Muscle layer of colon (tissue), 2 donors: ENCODE measurements around the gene PSMB11.

ENCODE experiments used
- H3K27ac ChIP-seq: one replicate; pipeline ENCODE4 v1.7.0; 2013; ENCODE audit warnings: low read depth, mild to moderate bottlenecking, low read length, moderate library complexity
- H3K27me3 ChIP-seq, 2 donors: one replicate each; pipeline ENCODE4 v1.7.0; 2013; ENCODE audit warnings: low read length in 2 of 2, mild to moderate bottlenecking in 2 of 2; ENCODE audit not compliant: insufficient read depth in 2 of 2, control insufficient read depth in 1 of 2
- H3K36me3 ChIP-seq: one replicate; pipeline ENCODE4 v1.7.0; 2013; ENCODE audit warnings: mild to moderate bottlenecking, low read length; ENCODE audit not compliant: insufficient read depth
- H3K4me1 ChIP-seq: one replicate; pipeline ENCODE4 v1.7.0; 2013; ENCODE audit warnings: mild to moderate bottlenecking, low read length; ENCODE audit not compliant: insufficient read depth
- H3K4me3 ChIP-seq, 2 donors: one replicate each; pipeline ENCODE4 v1.7.0; 2013; ENCODE audit warnings: low read length in 2 of 2, low read depth in 1 of 2, mild to moderate bottlenecking in 1 of 2, moderate library complexity in 1 of 2
- H3K9ac ChIP-seq: one replicate; pipeline ENCODE4 v1.7.0; 2013; ENCODE audit warnings: low read length
- H3K9me3 ChIP-seq: one replicate; pipeline ENCODE4 v1.7.0; 2013; ENCODE audit warnings: mild to moderate bottlenecking, low read length
- donor health status: abdominal sarcoma.
- donor health status: Adenocarcinoma of cecum.

PSMB11 gene

DNA sequence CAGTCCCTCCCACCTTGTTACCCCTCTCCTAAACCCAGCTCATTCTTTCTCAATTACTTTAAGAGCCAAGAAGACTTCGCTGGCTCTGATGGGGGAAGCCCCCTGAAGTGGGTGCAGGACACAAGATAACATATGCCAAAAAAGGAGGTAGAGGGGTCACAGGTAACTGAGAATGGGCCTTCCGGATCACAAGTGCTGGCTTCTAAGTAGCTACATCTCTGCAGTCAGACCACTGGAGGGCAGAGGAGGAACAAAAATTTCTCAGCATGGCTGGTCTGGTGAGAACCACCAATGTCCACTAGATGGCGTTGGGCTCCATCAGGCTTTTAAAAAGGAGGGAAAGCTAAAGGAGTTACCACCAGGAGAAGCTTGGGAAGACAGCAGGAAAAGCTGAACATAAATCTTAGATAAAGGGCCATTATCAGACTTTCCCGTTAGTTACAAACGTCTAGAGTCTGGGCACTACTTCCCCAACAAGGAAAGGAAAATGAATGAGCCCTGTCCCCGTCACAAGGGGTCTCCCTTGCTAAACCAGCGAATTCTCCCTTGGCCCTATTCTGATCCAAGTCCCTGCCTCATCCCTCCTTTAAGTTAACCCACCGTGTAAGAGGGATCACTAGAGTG is 26.9 kb downstream of the PSMB11 start:
- peaks cover 18% of the 10 kb centered on the region for H3K4me1 ChIP-seq
- H3K27me3 ChIP-seq = no peaks in the 10 kb centered on the region
- H3K9ac ChIP-seq = no peak overlapping the region
- no peaks in the 10 kb centered on the region for H3K9me3 ChIP-seq
- peak overlapping the region; percentile 2 for H3K27ac ChIP-seq
- H3K4me3 ChIP-seq = no peak overlapping the region
- H3K36me3 ChIP-seq = peaks cover 53% of the 10 kb centered on the region

DNA sequence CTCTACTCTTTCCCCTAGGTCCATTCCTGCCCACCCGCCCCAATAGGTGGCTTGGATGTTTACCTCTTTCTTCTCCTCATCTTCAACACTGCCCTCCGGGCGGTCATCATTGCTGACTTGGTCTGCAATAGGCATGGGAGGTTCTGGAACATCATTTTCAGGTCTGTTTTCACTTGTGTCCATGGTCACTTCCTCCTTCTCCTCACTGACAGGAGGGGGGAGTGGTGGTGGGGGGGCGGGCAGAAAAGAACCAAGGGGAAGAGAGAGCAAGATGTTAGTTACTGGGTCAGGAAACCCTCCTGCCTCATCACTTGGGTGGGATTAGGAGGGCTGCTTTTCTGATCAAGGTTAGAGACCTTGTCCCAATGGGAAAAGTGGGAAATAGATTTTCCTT is 27.4 kb downstream of the PSMB11 start:
- Histone ChIP-seq H3K9me3 (no peaks in the 10 kb centered on the region), H3K27me3 (no peaks in the 10 kb centered on the region), H3K36me3 (peaks cover 53% of the 10 kb centered on the region), H3K4me1 (peaks cover 18% of the 10 kb centered on the region), H3K9ac (no peak overlapping the region), H3K4me3 (no peak overlapping the region), H3K27ac (peak overlapping the region; percentile 2)

DNA sequence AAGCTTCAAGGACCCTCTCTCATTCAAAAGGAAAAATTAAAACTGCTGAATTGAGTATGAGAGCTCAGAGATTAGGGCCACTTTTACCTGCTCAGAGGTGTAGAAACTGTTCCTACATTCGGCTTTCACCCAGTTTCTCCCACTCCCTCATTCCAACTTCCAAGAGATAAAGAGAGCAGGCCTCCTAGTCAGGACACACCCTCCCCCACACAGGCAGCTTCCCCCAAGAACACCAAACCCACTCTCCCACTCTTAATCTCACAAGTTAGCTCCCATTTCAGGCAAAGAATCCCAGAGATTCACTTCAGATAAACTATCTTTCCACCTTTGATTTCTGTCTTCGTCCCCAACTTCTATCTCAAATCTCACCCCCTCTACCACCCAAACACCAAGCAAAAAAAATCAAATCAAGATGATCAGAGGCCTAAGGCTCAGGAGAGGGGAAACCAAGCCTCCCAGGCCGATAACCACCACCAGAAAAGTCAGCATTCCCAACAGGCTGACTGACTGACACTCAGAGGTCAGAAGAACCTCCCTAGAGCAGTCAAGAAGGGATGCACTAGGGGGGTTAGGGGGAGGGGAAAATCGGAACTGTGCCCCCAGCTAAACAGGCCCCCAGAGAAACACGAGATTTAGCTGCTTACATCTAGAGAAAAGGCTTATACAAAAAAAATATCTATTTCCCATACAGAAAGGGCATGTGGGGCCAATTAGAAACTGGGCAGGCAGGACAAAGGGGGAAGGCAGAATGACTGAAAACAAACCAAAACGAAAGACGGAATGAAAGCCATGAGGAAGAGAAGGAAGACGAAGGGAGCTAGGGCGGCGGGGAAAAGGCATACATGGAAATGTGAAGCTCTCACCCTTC is 28.5 kb downstream of the PSMB11 start:
- Histone ChIP-seq H3K27me3 (no peaks in the 10 kb centered on the region), H3K4me1 (peaks cover 18% of the 10 kb centered on the region), H3K9ac (peak overlapping the region; percentile 80), H3K27ac (peak overlapping the region; percentile 90), H3K9me3 (no peaks in the 10 kb centered on the region), H3K36me3 (peaks cover 54% of the 10 kb centered on the region), H3K4me3 (peak overlapping the region; percentile 50 to 73)

DNA sequence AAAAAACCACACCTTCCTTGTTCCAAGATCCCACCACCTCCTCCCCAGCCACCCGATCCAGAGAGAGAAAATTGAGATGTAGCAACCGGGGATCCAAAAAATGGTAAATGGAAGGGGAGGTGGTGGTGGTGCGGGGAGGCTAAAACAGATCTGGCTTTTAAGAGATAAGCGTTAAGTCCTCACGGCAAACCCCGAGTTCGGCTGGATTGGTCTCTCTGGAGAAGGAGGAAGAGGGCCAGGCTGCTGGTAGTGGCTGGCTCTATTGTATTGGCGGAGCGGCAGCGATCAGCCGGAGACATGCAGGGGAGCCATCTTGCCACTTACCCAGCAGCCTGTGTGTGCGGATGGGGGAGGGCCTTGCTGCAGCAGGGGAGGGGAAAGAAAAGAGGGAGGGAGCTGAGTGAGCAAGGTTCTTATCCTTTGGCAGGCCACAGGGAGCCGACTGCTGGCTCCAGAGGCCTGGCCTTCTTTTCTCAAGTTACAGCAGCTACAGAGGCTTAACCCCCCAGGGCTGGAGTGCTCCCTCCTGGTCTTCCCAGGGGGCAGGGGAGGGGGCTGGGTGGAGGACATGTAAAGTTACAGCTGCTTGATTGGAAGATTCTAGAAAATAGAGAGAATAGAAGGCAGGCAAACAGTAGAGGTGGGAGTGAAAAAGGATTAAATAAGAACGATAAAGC is 29.4 kb downstream of the PSMB11 start:
- H3K9me3 ChIP-seq = no peaks in the 10 kb centered on the region
- H3K36me3 ChIP-seq = peaks cover 54% of the 10 kb centered on the region
- H3K4me3 ChIP-seq = peak overlapping the region; percentile 50 to 73
- peak overlapping the region; percentile 90 for H3K27ac ChIP-seq
- no peaks in the 10 kb centered on the region for H3K27me3 ChIP-seq
- peak overlapping the region; percentile 80 for H3K9ac ChIP-seq
- H3K4me1 ChIP-seq = peaks cover 18% of the 10 kb centered on the region

DNA sequence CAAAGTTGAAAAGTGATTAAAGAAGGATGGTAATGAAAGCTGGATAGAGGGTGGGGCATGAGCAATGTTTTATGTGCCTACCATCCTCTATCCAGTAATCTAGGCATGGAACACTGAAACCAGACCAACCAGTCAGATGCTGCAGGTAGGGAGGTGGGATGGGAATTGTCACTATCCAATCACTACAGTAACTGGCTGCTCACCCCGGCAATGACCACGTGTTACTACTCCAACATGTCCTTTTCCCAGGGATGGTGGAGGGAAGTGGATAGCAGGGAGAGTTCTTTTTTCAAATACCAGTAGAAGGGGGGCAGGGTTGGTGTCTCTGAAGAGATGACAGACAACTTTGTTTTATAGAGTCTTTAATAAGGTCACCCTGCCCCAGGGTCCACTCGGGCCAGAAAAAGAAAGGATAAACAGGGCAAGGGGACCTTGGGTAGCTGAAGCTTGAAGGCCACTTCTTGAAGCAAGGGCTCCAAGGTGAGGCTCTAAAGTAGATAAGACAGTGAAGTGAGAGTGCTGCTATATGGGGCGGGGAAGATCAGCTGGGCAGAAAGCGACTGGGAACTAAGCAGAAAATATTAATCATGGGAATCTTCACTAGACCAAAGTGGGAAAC is 30.0 kb downstream of the PSMB11 start:
- Histone ChIP-seq H3K27me3 (no peaks in the 10 kb centered on the region), H3K36me3 (peaks cover 56% of the 10 kb centered on the region), H3K27ac (peak overlapping the region; percentile 90), H3K4me3 (peak overlapping the region; percentile 50 to 73), H3K9ac (peak overlapping the region; percentile 80), H3K4me1 (peaks cover 18% of the 10 kb centered on the region), H3K9me3 (no peaks in the 10 kb centered on the region)

DNA sequence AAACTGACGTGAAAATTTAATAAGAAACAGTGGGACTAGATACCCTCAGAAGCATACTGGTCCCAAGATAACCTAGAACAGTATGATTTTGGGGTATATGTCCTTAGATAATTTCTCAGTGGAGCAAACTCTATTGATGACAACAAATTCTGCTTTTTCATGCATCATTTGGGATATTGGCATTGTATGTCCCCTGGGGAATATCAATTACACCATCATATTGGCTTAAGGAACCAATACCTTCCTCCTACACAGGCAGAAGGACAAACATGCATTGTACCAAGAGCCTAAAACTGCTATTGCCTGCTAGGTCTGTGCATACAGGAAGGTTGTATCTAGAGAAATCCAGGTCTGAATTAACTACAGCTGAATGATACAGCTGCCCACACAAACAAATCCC is 32.9 kb downstream of the PSMB11 start:
- no peaks in the 10 kb centered on the region for H3K9me3 ChIP-seq
- H3K4me1 ChIP-seq = peaks cover 18% of the 10 kb centered on the region
- H3K36me3 ChIP-seq = peaks cover 70% of the 10 kb centered on the region
- no peak overlapping the region for H3K4me3 ChIP-seq
- no peak overlapping the region for H3K9ac ChIP-seq
- H3K27me3 ChIP-seq = no peaks in the 10 kb centered on the region
- no peak overlapping the region for H3K27ac ChIP-seq

DNA sequence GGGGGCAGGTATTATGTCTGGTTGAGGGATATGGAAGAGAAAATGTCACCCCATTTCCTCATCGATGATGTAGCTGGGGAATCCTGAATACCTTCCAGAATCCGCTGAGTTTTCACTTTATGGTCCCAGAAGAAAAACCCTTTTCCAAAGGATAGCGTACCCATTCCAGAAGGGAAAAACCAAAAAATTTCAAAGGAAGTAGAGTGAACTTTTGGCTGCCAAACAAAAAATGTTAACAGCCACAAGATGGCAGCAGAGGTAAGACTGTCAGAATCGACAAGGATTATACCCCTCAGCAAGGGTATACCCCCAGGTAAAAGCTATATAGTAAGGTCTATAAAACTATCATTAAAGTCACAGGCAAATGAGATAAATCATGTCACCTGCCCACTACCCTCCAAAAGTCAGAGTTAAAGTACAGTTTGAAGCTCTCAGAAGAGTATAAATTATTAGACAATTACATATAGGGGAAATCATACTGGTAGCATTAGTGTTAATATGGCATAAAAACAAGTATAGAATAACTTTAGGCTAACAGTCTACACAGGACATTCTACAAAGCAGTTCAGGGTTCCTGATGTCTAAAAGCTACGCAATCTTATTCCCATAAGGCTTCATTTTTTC is 34.9 kb downstream of the PSMB11 start:
- H3K27ac ChIP-seq = no peak overlapping the region
- H3K9me3 ChIP-seq = no peaks in the 10 kb centered on the region
- no peaks in the 10 kb centered on the region for H3K27me3 ChIP-seq
- H3K36me3 ChIP-seq = peaks cover 90% of the 10 kb centered on the region
- peaks cover 6% of the 10 kb centered on the region for H3K4me1 ChIP-seq
- no peak overlapping the region for H3K4me3 ChIP-seq
- no peak overlapping the region for H3K9ac ChIP-seq

DNA sequence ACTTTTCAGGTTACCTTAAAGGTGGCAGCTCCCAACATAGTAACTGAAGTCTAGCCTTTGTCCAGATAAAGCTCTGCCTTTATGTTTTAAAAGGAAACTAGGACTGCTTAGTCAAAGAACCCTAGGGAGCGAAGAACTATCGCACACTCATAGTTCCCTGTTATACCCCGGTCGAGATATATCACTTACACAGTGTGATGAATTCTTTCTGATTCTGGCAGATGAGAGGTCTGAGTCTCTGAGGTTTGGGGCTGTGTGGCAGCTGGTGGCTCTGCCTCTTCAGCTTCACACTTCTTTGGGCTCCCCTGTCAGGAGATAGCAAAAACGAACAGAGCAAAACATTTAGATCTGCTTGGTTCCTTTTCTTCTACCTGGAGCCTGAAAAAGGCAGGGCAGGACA is 36.0 kb downstream of the PSMB11 start:
- Histone ChIP-seq H3K27me3 (no peaks in the 10 kb centered on the region), H3K27ac (no peak overlapping the region), H3K4me1 (no peaks in the 10 kb centered on the region), H3K4me3 (no peak overlapping the region), H3K9ac (no peak overlapping the region), H3K36me3 (peaks cover 85% of the 10 kb centered on the region), H3K9me3 (no peaks in the 10 kb centered on the region)

DNA sequence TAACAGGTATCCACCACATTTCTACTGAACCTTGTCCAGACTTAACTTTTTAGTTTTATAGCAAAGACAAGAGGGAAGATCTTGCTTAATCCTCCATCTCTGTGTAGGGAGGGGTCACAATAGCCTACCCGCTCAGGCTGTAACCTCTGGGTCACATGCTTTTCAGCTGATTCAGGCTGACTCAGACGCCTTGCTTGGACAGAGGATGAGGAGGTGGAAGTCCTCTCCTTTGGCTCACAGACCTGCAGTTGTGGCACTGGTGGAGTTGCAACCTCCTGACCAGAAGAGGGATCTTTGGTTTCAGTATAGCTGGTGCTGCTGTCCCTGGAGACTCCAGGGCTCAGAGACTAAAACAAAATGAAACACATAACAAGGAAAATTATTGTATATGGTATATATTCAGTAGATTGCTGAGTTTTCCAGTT is 36.7 kb downstream of the PSMB11 start:
- no peak overlapping the region for H3K27ac ChIP-seq
- H3K4me3 ChIP-seq = no peak overlapping the region
- peaks cover 82% of the 10 kb centered on the region for H3K36me3 ChIP-seq
- no peak overlapping the region for H3K9ac ChIP-seq
- no peaks in the 10 kb centered on the region for H3K4me1 ChIP-seq
- no peaks in the 10 kb centered on the region for H3K9me3 ChIP-seq
- no peaks in the 10 kb centered on the region for H3K27me3 ChIP-seq

DNA sequence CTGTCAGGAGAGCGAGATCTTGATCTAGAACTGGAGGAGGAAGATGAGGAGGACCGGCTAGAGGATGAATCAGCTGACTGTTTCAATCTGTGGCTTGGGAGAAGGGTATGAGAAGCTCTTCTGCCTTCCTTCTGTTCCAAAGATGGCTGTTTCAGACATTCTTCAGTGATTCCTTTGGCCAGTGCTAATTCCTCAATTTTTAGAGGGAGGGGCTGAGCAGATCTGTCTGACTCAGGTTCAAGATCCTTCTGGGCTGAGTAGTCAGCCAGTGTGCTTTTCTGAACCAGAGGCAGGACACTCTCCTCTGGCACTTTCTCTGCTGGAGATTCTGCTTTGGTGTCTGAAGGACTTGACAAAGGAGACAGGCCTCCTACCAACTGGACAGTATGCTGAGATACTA is 37.7 kb downstream of the PSMB11 start:
- H3K4me3 ChIP-seq = no peak overlapping the region
- no peaks in the 10 kb centered on the region for H3K4me1 ChIP-seq
- no peak overlapping the region for H3K9ac ChIP-seq
- no peak overlapping the region for H3K27ac ChIP-seq
- no peaks in the 10 kb centered on the region for H3K27me3 ChIP-seq
- peaks cover 79% of the 10 kb centered on the region for H3K36me3 ChIP-seq
- H3K9me3 ChIP-seq = no peaks in the 10 kb centered on the region

DNA sequence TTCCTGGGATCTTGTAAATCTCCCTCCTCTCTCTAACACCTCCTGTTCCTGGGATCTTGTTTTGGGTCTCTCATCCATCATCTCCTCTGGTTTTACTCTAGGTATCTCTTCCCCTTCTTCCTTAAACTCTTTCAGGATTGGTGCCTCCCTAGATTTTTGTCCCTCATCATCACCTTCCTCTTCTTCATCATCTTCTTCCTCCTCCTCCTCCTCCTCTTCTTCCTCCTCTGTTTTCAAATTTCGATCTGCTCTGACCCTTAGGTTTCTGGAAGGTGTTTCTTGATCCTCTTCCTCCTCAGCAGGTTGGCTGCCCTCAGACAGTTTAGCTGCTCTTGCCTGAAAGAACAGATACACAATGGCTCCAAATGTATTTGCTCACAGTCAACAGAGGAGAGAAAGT is 38.5 kb downstream of the PSMB11 start:
- Histone ChIP-seq H3K4me3 (no peak overlapping the region), H3K9ac (no peak overlapping the region), H3K4me1 (no peaks in the 10 kb centered on the region), H3K9me3 (no peaks in the 10 kb centered on the region), H3K27me3 (no peaks in the 10 kb centered on the region), H3K27ac (no peak overlapping the region), H3K36me3 (peaks cover 80% of the 10 kb centered on the region)
